K562 (cell line): ENCODE data around the gene DUSP28. TPM values are rescaled to one million over a fixed set of nuclear protein-coding genes. Genes with fewer than 3 reads are reported as not detected.
A peak's percentile ranks its signal among the peaks of the same experiment; 100 is the strongest.

Source experiments
- ATAC-seq: fragments of 200-7000 bp; cut with Tn5 transposase; 3 replicates; pipeline ENCODE4 v1.9.1; 2020; ENCODE audit warnings: moderate library complexity
- BruUV-seq: library from RNA; stranded (reverse); fragments of 400-500 nt; replicated peaks from 2 replicates; lab custom pipeline; 2021; lab: Mats Ljungman, UMichigan
- CTCF ChIA-PET: fragments of 300-600 bp; formaldehyde crosslinking; extraction: SDS; loops from one replicate; lab custom pipeline; 2021; ENCODE audit warnings: low intra/inter-chr PET ratio; lab: Yijun Ruan, JAX
- POLR2A ChIA-PET: fragments of 300-600, 350-650 bp; sonication (Branson Sonifier 250); formaldehyde crosslinking; extraction: SDS; loops from one replicate; lab custom pipeline; 2021; ENCODE audit warnings: antibody characterized with exemption, inconsistent platforms; lab: Yijun Ruan, JAX
- DNase-seq, 4 experiments: peaks; one replicate each; pipeline versions ENCODE4 v3.0.0 to v3.0.0-alpha.2; 2011 to 2018; ENCODE audit warnings: low spot score in 3 of 4, mixed read lengths in 3 of 4; ENCODE audit errors: extremely low read depth in 1 of 4
- FAIRE-seq: peaks from 2 replicates; lab custom pipeline; 2011; peaks lifted over from hg19 to GRCh38; lab: Jason Lieb, UNC
- H2AFZ ChIP-seq: 2 replicates; pipeline ENCODE4 v1.6.0; 2011; ENCODE audit warnings: low read depth, low read length, control low read depth, inconsistent platforms
- H3K27ac ChIP-seq: fragments of 200-600 bp; 3 replicates; pipeline ENCODE4 v1.8.0; 2011; ENCODE audit warnings: low read depth, mild to moderate bottlenecking, control low read depth, inconsistent platforms, low read length, moderate library complexity, mixed read lengths; ENCODE audit errors: extremely low read depth
- H3K27me3 ChIP-seq, 2 experiments: fragments of 300-600 bp in 1 of 2; 2 replicates in 1 of 2; 3 replicates in 1 of 2; pipeline versions ENCODE4 v1.6.0 to v1.8.0; 2011; ENCODE audit warnings: inconsistent platforms in 2 of 2, low read length in 2 of 2, mild to moderate bottlenecking in 1 of 2, mixed read lengths in 1 of 2, moderate library complexity in 1 of 2; ENCODE audit not compliant: control insufficient read depth in 2 of 2, insufficient read depth in 2 of 2
- H3K36me3 ChIP-seq: fragments of 300-600 bp; 3 replicates; pipeline ENCODE4 v1.8.0; 2011; ENCODE audit warnings: mild to moderate bottlenecking, low read length, inconsistent platforms; ENCODE audit not compliant: control insufficient read depth, insufficient read depth
- H3K4me1 ChIP-seq, 2 experiments: fragments of 200-600 bp in 1 of 2; replicated peaks in 1 of 2; 2 replicates in 1 of 2; 3 replicates in 1 of 2; pipeline versions ENCODE4 v1.5.1 to v1.8.0; 2011; ENCODE audit warnings: inconsistent platforms in 2 of 2, low read length in 2 of 2, mild to moderate bottlenecking in 1 of 2, mixed read lengths in 1 of 2, moderate library complexity in 1 of 2; ENCODE audit not compliant: control insufficient read depth in 2 of 2, insufficient read depth in 2 of 2
- H3K4me2 ChIP-seq: 2 replicates; pipeline ENCODE4 v1.6.1; 2011; ENCODE audit warnings: low read length, control low read depth, inconsistent platforms, mixed read lengths; ENCODE audit not compliant: insufficient read depth
- H3K4me3 ChIP-seq: fragments of 200-600 bp; sonication (generic), shearing (Covaris generic); 2 replicates; pipeline ENCODE4 v1.5.1; 2016; ENCODE audit warnings: control low read depth, inconsistent platforms
- H3K79me2 ChIP-seq: fragments of 200-600 bp; 3 replicates; pipeline ENCODE4 v1.8.0; 2011; ENCODE audit warnings: low read length, inconsistent platforms; ENCODE audit not compliant: control insufficient read depth, insufficient read depth
- H3K9ac ChIP-seq, 2 experiments: 2 replicates each; pipeline versions ENCODE4 v1.6.0 to v1.6.1; 2011; ENCODE audit warnings: low read depth in 2 of 2, low read length in 2 of 2, control low read depth in 1 of 2, inconsistent platforms in 1 of 2, mild to moderate bottlenecking in 1 of 2, mixed read lengths in 1 of 2; ENCODE audit not compliant: insufficient read depth in 1 of 2
- H3K9me1 ChIP-seq: one replicate; pipeline ENCODE4 v1.6.0; 2011; ENCODE audit warnings: inconsistent platforms, mild to moderate bottlenecking, low read length, moderate library complexity; ENCODE audit not compliant: control insufficient read depth, insufficient read depth
- H3K9me3 ChIP-seq: replicated peaks from 2 replicates; pipeline ENCODE4 v1.5.1; 2011; ENCODE audit warnings: low read depth, low read length, inconsistent platforms; ENCODE audit not compliant: control insufficient read depth, insufficient read depth
- H4K20me1 ChIP-seq: replicated peaks from 2 replicates; pipeline ENCODE4 v1.6.1; 2011; ENCODE audit warnings: low read length, inconsistent platforms, mixed read lengths; ENCODE audit not compliant: control insufficient read depth, insufficient read depth
- BRD4 ChIP-seq: fragments of 200-600 bp; sonication (generic); IDR thresholded peaks from 2 replicates; pipeline ENCODE4 v1.6.1; 2017; ENCODE audit warnings: inconsistent platforms
- CBFB ChIP-seq: sonication (generic); formaldehyde crosslinking; IDR thresholded peaks from 2 replicates; pipeline ENCODE4 v1.4.0; 2020; ENCODE audit warnings: mild to moderate bottlenecking, missing genetic modification reagents
- EP300 ChIP-seq: IDR thresholded peaks from 2 replicates; pipeline ENCODE4 v1.6.1; 2012; ENCODE audit warnings: low read length, improper control_type of control experiment
- ILF3 ChIP-seq: fragments of 450-650 bp; IDR thresholded peaks from 2 replicates; pipeline ENCODE4 v1.6.1; 2018; ENCODE audit warnings: antibody characterized with exemption, mild to moderate bottlenecking, moderate library complexity, borderline replicate concordance
- KDM5B ChIP-seq: fragments of 200-600 bp; sonication (generic); IDR thresholded peaks from 2 replicates; pipeline ENCODE4 v1.6.1; 2012; ENCODE audit warnings: low read depth, mild to moderate bottlenecking, moderate library complexity, low read length, control low read depth, inconsistent platforms; ENCODE audit not compliant: insufficient replicate concordance
- KLF13 ChIP-seq: fragments of 450-650 bp; IDR thresholded peaks from 2 replicates; pipeline ENCODE4 v1.6.1; 2016; ENCODE audit warnings: missing genetic modification characterization, low read depth, mild to moderate bottlenecking, missing compliant biosample characterization, moderate library complexity, borderline replicate concordance
- MCM5 ChIP-seq: fragments of 450-650 bp; IDR thresholded peaks from 2 replicates; pipeline ENCODE4 v1.6.1; 2016; ENCODE audit warnings: low read depth
- NFXL1 ChIP-seq: fragments of 450-650 bp; formaldehyde crosslinking; IDR thresholded peaks from 2 replicates; pipeline ENCODE4 v1.4.0; 2021; ENCODE audit warnings: mild to moderate bottlenecking
- SIRT6 ChIP-seq: IDR thresholded peaks from one replicate; pipeline ENCODE4 v1.6.1; 2012; ENCODE audit warnings: low read depth, mild to moderate bottlenecking, control low read depth, inconsistent platforms, low read length, moderate library complexity
- TAF9B ChIP-seq: fragments of 450-650 bp; IDR thresholded peaks from 2 replicates; pipeline ENCODE4 v1.6.1; 2018; ENCODE audit warnings: mild to moderate bottlenecking; ENCODE audit not compliant: partially characterized antibody
- TBL1XR1 ChIP-seq, 2 experiments: IDR thresholded peaks; 2 replicates each; pipeline ENCODE4 v1.6.1; 2012; ENCODE audit warnings: improper control_type of control experiment in 2 of 2, low read length in 2 of 2, mild to moderate bottlenecking in 1 of 2
- TFAM ChIP-seq: fragments of 250-450 bp; sonication (Bioruptor Pico); conservative IDR thresholded peaks from 2 replicates; pipeline ENCODE4 v1.5.0; 2021; ENCODE audit warnings: mild to moderate bottlenecking, moderate library complexity
- ZBTB17 ChIP-seq: fragments of 450-650 bp; formaldehyde crosslinking; IDR thresholded peaks from 2 replicates; pipeline ENCODE4 v1.4.0; 2020; ENCODE audit warnings: mild to moderate bottlenecking
- ZNF133 ChIP-seq: fragments of 250-450 bp; sonication (Bioruptor Pico); IDR thresholded peaks from 2 replicates; pipeline ENCODE4 v1.4.0; 2020; ENCODE audit warnings: mild to moderate bottlenecking
- ZNF140 ChIP-seq: fragments of 250-450 bp; sonication (Bioruptor Pico); IDR thresholded peaks from 2 replicates; pipeline ENCODE4 v1.8.0; 2021; ENCODE audit warnings: moderate library complexity, mild to moderate bottlenecking, inconsistent platforms
- ZNF24 ChIP-seq: fragments of 450-650 bp; IDR thresholded peaks from 2 replicates; pipeline ENCODE4 v1.6.1; 2016
- ZNF561 ChIP-seq: fragments of 450-650 bp; formaldehyde crosslinking; conservative IDR thresholded peaks from 2 replicates; pipeline ENCODE4 v1.4.0; 2020; ENCODE audit warnings: mild to moderate bottlenecking, moderate library complexity
- ZSCAN29 ChIP-seq: fragments of 450-650 bp; IDR thresholded peaks from 2 replicates; pipeline ENCODE4 v1.6.1; 2017
- WGBS: fragments of 100-300 bp; shearing (Covaris generic); methylation state at CpG from one replicate; pipeline ENCODE4 v1.1.6; 2016; ENCODE audit warnings: low coverage, mixed read lengths; ENCODE audit not compliant: insufficient coverage; ENCODE audit errors: missing lambda C conversion rate; 5-methylcytosine and 5-hydroxymethylcytosine counted together
- in situ Hi-C: fragments of 300-500 bp; cut with MboI; formaldehyde crosslinking; loops from 4 replicates; pipeline ENCODE4 v1.15.0; 2018; ENCODE audit warnings: inconsistent platforms, mixed read lengths
- intact Hi-C: fragments of 100-400 bp; cut with micrococcal nuclease; formaldehyde crosslinking; loops from 2 replicates; pipeline ENCODE4 v1.14.2; 2022
- polyA plus RNA-seq, 8 experiments: library from polyadenylated mRNA; depleted of rRNA in 4 of 8; stranded (reverse) in 5 of 8; unstranded in 3 of 8; fragments of >200 nt; fragmentation: Nextera tagmentation in 2 of 8; fragmentation: Illumina TruSeq in 1 of 8; extraction: Ambion mirVana in 2 of 8; extraction: Trizol in 1 of 8; gene quantifications; 2 replicates each; pipeline versions ENCODE4 v1.2.1 to v1.2.3, GENCODE V29; 2011 to 2014; ENCODE audit warnings: inconsistent platforms in 1 of 8, missing spikeins in 1 of 8
- total RNA-seq, 7 experiments: library from RNA; depleted of rRNA in 6 of 7; stranded (reverse); fragments of >200 nt in 6 of 7; fragmentation: Illumina TruSeq in 2 of 7; extraction: Trizol in 2 of 7; gene quantifications; 2 replicates each; pipeline versions ENCODE4 v1.2.1 to v1.2.3, GENCODE V29; 2011 to 2021; ENCODE audit warnings: low replicate concordance in 1 of 7
- TF ChIP-seq, protein P1 (sequence below): sonication (generic); formaldehyde crosslinking; IDR thresholded peaks from 2 replicates; pipeline ENCODE4 v1.8.0; 2022; ENCODE audit warnings: missing genetic modification reagents, mild to moderate bottlenecking, borderline replicate concordance
- TF ChIP-seq, protein P2 (sequence below), 2 experiments: fragments of 450-650 bp; IDR thresholded peaks; 2 replicates each; pipeline ENCODE4 v1.6.1; 2018; ENCODE audit warnings: mild to moderate bottlenecking in 2 of 2, low read depth in 1 of 2; ENCODE audit not compliant: partially characterized antibody in 2 of 2

DUSP28 gene
- total and polyA plus RNA-seq, 9 of the 15 experiments (the other 6 are each of a cell fraction or from before 2014, with no cell fraction given): 2.8 to 8.1 (median 4.2) TPM

DNA sequence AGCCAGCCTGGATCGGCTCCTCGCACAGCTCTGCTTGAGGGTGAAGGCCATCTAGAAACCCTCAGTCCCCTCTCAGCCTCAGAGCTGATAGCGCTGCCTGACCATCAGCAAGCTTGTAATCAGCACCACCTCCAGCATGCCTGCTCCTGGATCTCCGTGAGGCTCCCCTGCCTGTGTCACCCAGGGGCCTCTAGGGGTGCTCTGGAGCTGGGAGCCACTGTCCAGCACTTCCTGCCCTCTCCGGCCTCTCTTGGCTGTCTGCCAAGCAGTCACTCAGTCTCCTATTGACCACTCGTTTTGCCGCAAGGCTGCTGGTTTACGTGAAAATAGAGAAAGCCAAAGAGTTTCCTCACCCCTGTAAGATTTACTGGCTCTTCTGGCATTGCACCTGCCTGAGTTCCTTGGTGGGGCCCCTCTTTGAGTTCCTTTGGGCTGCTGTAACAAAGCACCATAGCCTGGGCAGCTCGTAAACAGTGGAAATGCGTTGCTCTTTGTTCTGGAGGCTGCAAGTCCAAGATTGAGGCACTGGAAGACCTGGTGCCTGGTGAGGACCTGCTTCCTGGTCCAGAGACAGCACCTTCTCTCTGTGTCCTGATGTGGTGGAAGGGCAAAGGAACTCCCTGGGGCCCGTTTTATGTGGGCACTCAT, 44.3 kb downstream of the DUSP28 start:
- H3K4me2 ChIP-seq: peak overlapping the region; percentile 50
- 10% methylated on average over 9 of the region's 11 CpGs for WGBS
- no peaks in the 10 kb centered on the region for H4K20me1 ChIP-seq
- H3K9ac ChIP-seq: peak overlapping the region; percentile 26 to 80; a peak in 2 of 4 replicates
- H3K79me2 ChIP-seq: no peaks in the 10 kb centered on the region
- ChIA-PET CTCF (no interaction called here), POLR2A (interaction anchor here (0.6 to 0.7 kb wide), 5 partner anchors 42 to 1323 kb away, joined by 3 to 4 read pairs (median 3); no protein-coding TSS in a partner anchor)
- H3K36me3 ChIP-seq: no peaks in the 10 kb centered on the region
- H3K9me3 ChIP-seq: no peaks in the 10 kb centered on the region
- intact Hi-C loops (loop anchor here (1.0 kb wide), 1 partner anchor 38 kb away; no protein-coding TSS in a partner anchor), in situ Hi-C loops (no loop called here)
- peak; percentile 88 to 93 (median 90) for DNase-seq
- peaks cover 4 to 29% of the 10 kb centered on the region in 2 experiments; a peak in 3 of 5 replicates for H3K4me1 ChIP-seq
- no peak overlapping the region for H3K4me3 ChIP-seq
- peak; percentile 95 for FAIRE-seq
- H3K27ac ChIP-seq: peak overlapping the region; percentile 42; the same call in 1 of the 3 replicates
- peak overlapping the region; percentile 84 for H2AFZ ChIP-seq
- peak; percentile 100 for ATAC-seq
- BruUV-seq: no TSS peak
- H3K27me3 ChIP-seq: no peaks in the 10 kb centered on the region
- no peaks in the 10 kb centered on the region for H3K9me1 ChIP-seq
- TF ChIP-seq SIRT6 (no peak), EP300 (peak; percentile 17; the same call in 1 of the 2 replicates), ZSCAN29 (no peak), TFAM (CRISPR knock-in tag) (no peak), MCM5 (no peak), ZBTB17 (CRISPR knock-in tag) (no peak), TBL1XR1 (IDR thresholded peaks at IDR 0.05; ENCODE audit: low read length in 2 of 2) (peak in 1 of 2 experiments; percentile 36; a peak in 1 of 4 replicates), ZNF133 (no peak), KLF13 (tag) (no peak), ILF3 (no peak), ZNF24 (no peak), ZNF140 (CRISPR knock-in tag) (no peak), CBFB (CRISPR knock-in tag) (no peak), KDM5B (no peak), TAF9B (no peak), BRD4 (no peak), ZNF561 (no peak), NFXL1 (CRISPR knock-in tag) (no peak)
- TF ChIP-seq, protein P1, sequence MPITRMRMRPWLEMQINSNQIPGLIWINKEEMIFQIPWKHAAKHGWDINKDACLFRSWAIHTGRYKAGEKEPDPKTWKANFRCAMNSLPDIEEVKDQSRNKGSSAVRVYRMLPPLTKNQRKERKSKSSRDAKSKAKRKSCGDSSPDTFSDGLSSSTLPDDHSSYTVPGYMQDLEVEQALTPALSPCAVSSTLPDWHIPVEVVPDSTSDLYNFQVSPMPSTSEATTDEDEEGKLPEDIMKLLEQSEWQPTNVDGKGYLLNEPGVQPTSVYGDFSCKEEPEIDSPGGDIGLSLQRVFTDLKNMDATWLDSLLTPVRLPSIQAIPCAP: no peak
- TF ChIP-seq, protein P2, sequence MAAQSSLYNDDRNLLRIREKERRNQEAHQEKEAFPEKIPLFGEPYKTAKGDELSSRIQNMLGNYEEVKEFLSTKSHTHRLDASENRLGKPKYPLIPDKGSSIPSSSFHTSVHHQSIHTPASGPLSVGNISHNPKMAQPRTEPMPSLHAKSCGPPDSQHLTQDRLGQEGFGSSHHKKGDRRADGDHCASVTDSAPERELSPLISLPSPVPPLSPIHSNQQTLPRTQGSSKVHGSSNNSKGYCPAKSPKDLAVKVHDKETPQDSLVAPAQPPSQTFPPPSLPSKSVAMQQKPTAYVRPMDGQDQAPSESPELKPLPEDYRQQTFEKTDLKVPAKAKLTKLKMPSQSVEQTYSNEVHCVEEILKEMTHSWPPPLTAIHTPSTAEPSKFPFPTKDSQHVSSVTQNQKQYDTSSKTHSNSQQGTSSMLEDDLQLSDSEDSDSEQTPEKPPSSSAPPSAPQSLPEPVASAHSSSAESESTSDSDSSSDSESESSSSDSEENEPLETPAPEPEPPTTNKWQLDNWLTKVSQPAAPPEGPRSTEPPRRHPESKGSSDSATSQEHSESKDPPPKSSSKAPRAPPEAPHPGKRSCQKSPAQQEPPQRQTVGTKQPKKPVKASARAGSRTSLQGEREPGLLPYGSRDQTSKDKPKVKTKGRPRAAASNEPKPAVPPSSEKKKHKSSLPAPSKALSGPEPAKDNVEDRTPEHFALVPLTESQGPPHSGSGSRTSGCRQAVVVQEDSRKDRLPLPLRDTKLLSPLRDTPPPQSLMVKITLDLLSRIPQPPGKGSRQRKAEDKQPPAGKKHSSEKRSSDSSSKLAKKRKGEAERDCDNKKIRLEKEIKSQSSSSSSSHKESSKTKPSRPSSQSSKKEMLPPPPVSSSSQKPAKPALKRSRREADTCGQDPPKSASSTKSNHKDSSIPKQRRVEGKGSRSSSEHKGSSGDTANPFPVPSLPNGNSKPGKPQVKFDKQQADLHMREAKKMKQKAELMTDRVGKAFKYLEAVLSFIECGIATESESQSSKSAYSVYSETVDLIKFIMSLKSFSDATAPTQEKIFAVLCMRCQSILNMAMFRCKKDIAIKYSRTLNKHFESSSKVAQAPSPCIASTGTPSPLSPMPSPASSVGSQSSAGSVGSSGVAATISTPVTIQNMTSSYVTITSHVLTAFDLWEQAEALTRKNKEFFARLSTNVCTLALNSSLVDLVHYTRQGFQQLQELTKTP (IDR thresholded peaks at IDR 0.05; ENCODE audit: low read depth in 1 of 2, partially characterized antibody in 2 of 2): no peak
